Lower leg skin (tissue), 3 donors: ENCODE measurements around the gene RDH5.

Source experiments
- POLR2A ChIP-seq, 2 donors: fragments of 450-650 bp; IDR thresholded peaks; one replicate each; pipeline ENCODE4 v1.6.1; 2016 to 2017; ENCODE audit warnings: antibody characterized with exemption in 2 of 2, mild to moderate bottlenecking in 1 of 2, moderate library complexity in 1 of 2
- TF ChIP-seq, protein P1 (sequence below), 3 donors: fragments of 450-650 bp; IDR thresholded peaks; one replicate each; pipeline ENCODE4 v1.5.1; 2016; ENCODE audit warnings: antibody characterized with exemption in 3 of 3, mild to moderate bottlenecking in 3 of 3, moderate library complexity in 2 of 3

DNA sequence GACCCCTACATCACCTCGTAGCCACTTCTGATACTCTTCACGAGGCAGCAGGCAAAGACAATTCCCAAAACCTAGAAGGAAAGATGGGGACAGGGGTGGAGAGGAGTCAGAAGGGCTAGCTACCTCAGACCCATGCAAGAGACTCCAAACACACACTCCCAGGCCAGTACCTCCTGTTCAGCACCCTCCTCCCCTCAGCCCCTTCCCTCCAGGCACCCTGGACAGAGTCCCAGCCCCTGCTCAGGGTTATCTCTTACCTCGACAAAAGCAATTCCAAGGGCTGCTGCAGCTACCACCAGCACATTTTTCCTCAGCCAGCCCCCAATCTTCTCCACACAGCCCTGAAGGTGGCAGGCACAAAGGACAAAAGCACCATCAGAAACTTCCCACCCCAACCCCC lies 5.4 kb downstream of the RDH5 start:
- TF ChIP-seq, protein P1, sequence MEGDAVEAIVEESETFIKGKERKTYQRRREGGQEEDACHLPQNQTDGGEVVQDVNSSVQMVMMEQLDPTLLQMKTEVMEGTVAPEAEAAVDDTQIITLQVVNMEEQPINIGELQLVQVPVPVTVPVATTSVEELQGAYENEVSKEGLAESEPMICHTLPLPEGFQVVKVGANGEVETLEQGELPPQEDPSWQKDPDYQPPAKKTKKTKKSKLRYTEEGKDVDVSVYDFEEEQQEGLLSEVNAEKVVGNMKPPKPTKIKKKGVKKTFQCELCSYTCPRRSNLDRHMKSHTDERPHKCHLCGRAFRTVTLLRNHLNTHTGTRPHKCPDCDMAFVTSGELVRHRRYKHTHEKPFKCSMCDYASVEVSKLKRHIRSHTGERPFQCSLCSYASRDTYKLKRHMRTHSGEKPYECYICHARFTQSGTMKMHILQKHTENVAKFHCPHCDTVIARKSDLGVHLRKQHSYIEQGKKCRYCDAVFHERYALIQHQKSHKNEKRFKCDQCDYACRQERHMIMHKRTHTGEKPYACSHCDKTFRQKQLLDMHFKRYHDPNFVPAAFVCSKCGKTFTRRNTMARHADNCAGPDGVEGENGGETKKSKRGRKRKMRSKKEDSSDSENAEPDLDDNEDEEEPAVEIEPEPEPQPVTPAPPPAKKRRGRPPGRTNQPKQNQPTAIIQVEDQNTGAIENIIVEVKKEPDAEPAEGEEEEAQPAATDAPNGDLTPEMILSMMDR (IDR thresholded peaks at IDR 0.05) = no peak
- TF ChIP-seq POLR2A (IDR thresholded peaks at IDR 0.05) = no peak
